GM12878 (cell line): ENCODE measurements around the gene BEAN1. TPM values are rescaled to one million over a fixed set of nuclear protein-coding genes. Genes with fewer than 3 reads are reported as not detected.

Source experiments
- ATAC-seq: fragments of 200-7000 bp; cut with Tn5 transposase; 3 replicates; pipeline ENCODE4 v1.9.1; 2020; ENCODE audit warnings: mild to moderate bottlenecking, moderate library complexity
- BruUV-seq: library from RNA; stranded (reverse); fragments of 400-500 nt; replicated peaks from 2 replicates; lab custom pipeline; 2021; lab: Mats Ljungman, UMichigan
- CTCF ChIA-PET: fragments of 300-600 bp; sonication (Branson Sonifier 250); formaldehyde crosslinking; extraction: SDS; loops from one replicate; lab custom pipeline; 2021; ENCODE audit warnings: inconsistent platforms; lab: Yijun Ruan, JAX
- POLR2A ChIA-PET: fragments of 350-600 bp; formaldehyde crosslinking; extraction: SDS; loops from one replicate; lab custom pipeline; 2021; ENCODE audit warnings: inconsistent platforms; lab: Charles Lee
- RAD21 ChIA-PET: fragments of 300-600 bp; sonication (Branson Sonifier 250); formaldehyde crosslinking; loops from one replicate; lab custom pipeline; 2023; ENCODE audit warnings: antibody characterized with exemption; ENCODE audit not compliant: unreplicated experiment; lab: Charles Lee
- SMC1A ChIA-PET: fragments of 300-600 bp; sonication (Branson Sonifier 250); formaldehyde crosslinking; loops from one replicate; lab custom pipeline; 2023; ENCODE audit not compliant: unreplicated experiment, uncharacterized antibody; lab: Charles Lee
- DNase-seq: peaks from one replicate; pipeline ENCODE4 v3.0.0-alpha.2; 2011; ENCODE audit warnings: low read depth, low spot score
- FAIRE-seq: peaks from 3 replicates; lab custom pipeline; 2011; peaks lifted over from hg19 to GRCh38; lab: Jason Lieb, UNC
- H2AFZ ChIP-seq: 2 replicates; pipeline ENCODE4 v1.6.0; 2011; ENCODE audit warnings: low read depth, low read length, control low read depth; ENCODE audit not compliant: control insufficient read depth
- H3K27ac ChIP-seq: 2 replicates; pipeline ENCODE4 v1.5.1; 2011; ENCODE audit warnings: control low read depth; ENCODE audit not compliant: control insufficient read depth, insufficient read depth
- H3K27me3 ChIP-seq, 2 experiments: replicated peaks in 1 of 2; 2 replicates each; pipeline versions ENCODE4 v1.6.0 to v1.6.1; 2011; ENCODE audit warnings: low read length in 1 of 2; ENCODE audit not compliant: control insufficient read depth in 2 of 2, insufficient read depth in 2 of 2
- H3K36me3 ChIP-seq, 2 experiments: 2 replicates each; pipeline ENCODE4 v1.5.1; 2011; ENCODE audit warnings: low read length in 1 of 2; ENCODE audit not compliant: control insufficient read depth in 2 of 2, insufficient read depth in 2 of 2
- H3K4me1 ChIP-seq: 2 replicates; pipeline ENCODE4 v1.6.1; 2011; ENCODE audit warnings: mild to moderate bottlenecking, low read length, moderate library complexity, mixed read lengths; ENCODE audit not compliant: control insufficient read depth, insufficient read depth
- H3K4me2 ChIP-seq: 2 replicates; pipeline ENCODE4 v1.6.0; 2011; ENCODE audit warnings: control low read depth; ENCODE audit not compliant: control insufficient read depth, insufficient read depth
- H3K4me3 ChIP-seq: fragments of 200-600 bp; sonication (generic); 2 replicates; pipeline ENCODE4 v1.5.1; 2016
- H3K79me2 ChIP-seq: 2 replicates; pipeline ENCODE4 v1.6.0; 2011; ENCODE audit warnings: low read length; ENCODE audit not compliant: control insufficient read depth, insufficient read depth
- H3K9ac ChIP-seq: 2 replicates; pipeline ENCODE4 v1.8.0; 2011; ENCODE audit warnings: low read length, control low read depth, mixed read lengths; ENCODE audit not compliant: control insufficient read depth, insufficient read depth
- H3K9me3 ChIP-seq: replicated peaks from 3 replicates; pipeline ENCODE4 v1.5.1; 2011; ENCODE audit warnings: mild to moderate bottlenecking, low read length; ENCODE audit not compliant: control insufficient read depth, insufficient read depth
- H4K20me1 ChIP-seq: 2 replicates; pipeline ENCODE4 v1.6.0; 2011; ENCODE audit not compliant: control insufficient read depth, insufficient read depth
- E4F1 ChIP-seq: fragments of 450-650 bp; IDR thresholded peaks from 2 replicates; pipeline ENCODE4 v1.6.1; 2018; ENCODE audit warnings: borderline replicate concordance, mild to moderate bottlenecking; ENCODE audit not compliant: partially characterized antibody
- EP300 ChIP-seq, 2 experiments: fragments of 150-350 bp in 1 of 2; IDR thresholded peaks; 2 replicates each; pipeline ENCODE4 v1.6.1; 2011 to 2012; ENCODE audit warnings: low read depth in 2 of 2, low read length in 2 of 2, borderline replicate concordance in 1 of 2, improper control_type of control experiment in 1 of 2, inconsistent platforms in 1 of 2; ENCODE audit not compliant: control insufficient read depth in 1 of 2
- EZH2 ChIP-seq: IDR thresholded peaks from 2 replicates; pipeline ENCODE4 v1.6.1; 2012; ENCODE audit warnings: low read depth, mild to moderate bottlenecking, control low read depth, inconsistent platforms, low read length, borderline replicate concordance; ENCODE audit not compliant: control insufficient read depth
- GATAD2B ChIP-seq: fragments of 450-650 bp; conservative IDR thresholded peaks from 2 replicates; pipeline ENCODE4 v1.6.1; 2017; ENCODE audit warnings: low read depth, mild to moderate bottlenecking, moderate library complexity
- HCFC1 ChIP-seq: fragments of 150-350 bp; IDR thresholded peaks from 2 replicates; pipeline ENCODE4 v1.6.1; 2014; ENCODE audit warnings: low read length
- IKZF1 ChIP-seq: fragments of 450-650 bp; conservative IDR thresholded peaks from 2 replicates; pipeline ENCODE4 v1.6.1; 2017; ENCODE audit warnings: antibody characterized with exemption, mild to moderate bottlenecking
- IKZF2 ChIP-seq, 2 experiments: fragments of 450-650 bp; IDR thresholded peaks; 2 replicates each; pipeline ENCODE4 v1.6.1; 2017; ENCODE audit warnings: mild to moderate bottlenecking in 2 of 2, moderate library complexity in 2 of 2
- IRF4 ChIP-seq: IDR thresholded peaks from 2 replicates; pipeline ENCODE4 v1.6.1; 2011; ENCODE audit warnings: low read depth, low read length
- LARP7 ChIP-seq: fragments of 450-650 bp; IDR thresholded peaks from 2 replicates; pipeline ENCODE4 v1.6.1; 2017; ENCODE audit warnings: mild to moderate bottlenecking
- MEF2A ChIP-seq: IDR thresholded peaks from 2 replicates; pipeline ENCODE4 v1.6.1; 2011; ENCODE audit warnings: low read depth, mild to moderate bottlenecking, low read length, moderate library complexity; ENCODE audit not compliant: insufficient read depth
- RB1 ChIP-seq: fragments of 450-650 bp; formaldehyde crosslinking; IDR thresholded peaks from 2 replicates; pipeline ENCODE4 v1.6.1; 2017; ENCODE audit warnings: mild to moderate bottlenecking, borderline replicate concordance
- RBBP5 ChIP-seq: fragments of 200-600 bp; sonication (generic); conservative IDR thresholded peaks from 2 replicates; pipeline ENCODE4 v1.6.1; 2016
- TCF7 ChIP-seq: IDR thresholded peaks from 2 replicates; pipeline ENCODE4 v1.6.1; 2014; ENCODE audit warnings: antibody characterized with exemption, borderline replicate concordance
- USF1 ChIP-seq: IDR thresholded peaks from 2 replicates; pipeline ENCODE4 v1.6.1; 2011; ENCODE audit warnings: borderline replicate concordance, low read depth, mild to moderate bottlenecking, moderate library complexity, mixed read lengths, low read length; ENCODE audit not compliant: insufficient read depth; ENCODE audit errors: extremely low read length
- ZBED1 ChIP-seq: IDR thresholded peaks from 2 replicates; pipeline ENCODE4 v1.6.1; 2016; ENCODE audit warnings: borderline replicate concordance
- whole genome bisulfite sequencing: methylation state at CpG from one replicate; pipeline ENCODE4 v1.1.6; 2016; ENCODE audit warnings: low lambda C conversion rate; ENCODE audit not compliant: insufficient replicate concordance, insufficient coverage; ENCODE audit errors: missing lambda C conversion rate; 5-methylcytosine and 5-hydroxymethylcytosine counted together
- in situ Hi-C: fragments of 300-500 bp; cut with MboI; formaldehyde crosslinking; loops from 9 replicates; pipeline ENCODE4 v1.14.3; 2018; ENCODE audit warnings: mixed read lengths
- intact Hi-C: fragments of 100-400 bp; cut with micrococcal nuclease; formaldehyde crosslinking; loops from one replicate; pipeline ENCODE4 v1.14.2; 2022; ENCODE audit not compliant: unreplicated experiment
- polyA plus RNA-seq, 11 experiments: library from polyadenylated mRNA; depleted of rRNA in 4 of 11; unstranded in 6 of 11; stranded (reverse) in 5 of 11; fragments of >200 nt; fragmentation: Nextera tagmentation in 4 of 11; fragmentation: Illumina TruSeq in 1 of 11; extraction: Ambion mirVana in 4 of 11; extraction: Trizol in 1 of 11; gene quantifications; 1 replicate in 1 of 11; 2 replicates in 10 of 11; pipeline versions ENCODE4 v1.2.1 to v1.2.3, GENCODE V29; 2011 to 2016; ENCODE audit warnings: inconsistent platforms in 2 of 11, missing spikeins in 2 of 11, low read depth in 1 of 11
- total RNA-seq, 4 experiments: library from RNA; depleted of rRNA in 3 of 4; stranded (reverse); fragments of >200 nt in 3 of 4; fragmentation: Illumina TruSeq in 1 of 4; extraction: Trizol in 1 of 4; gene quantifications; 2 replicates each; pipeline versions ENCODE4 v1.2.1 to v1.2.3, GENCODE V29; 2013 to 2021

The BEAN1 gene
- total and polyA plus RNA-seq, 10 of the 15 experiments (the other 5 are each of a cell fraction or from before 2014, with no cell fraction given), result not detected

GRCh38 chr16:66432429-66432828 is 5.3 kb downstream of the BEAN1 start:
- no peaks in the 10 kb centered on the region for H3K36me3 ChIP-seq
- POLR2A ChIA-PET, result no interaction called here
- CTCF ChIA-PET, result no interaction called here

GRCh38 chr16:66434619-66435430 is 7.7 kb downstream of the BEAN1 start:
- ChIA-PET POLR2A (no interaction called here), SMC1A (no interaction called here), RAD21 (no interaction called here), CTCF (interaction anchor here (1.1 kb wide), 1 partner anchor 8 kb away, joined by 3 read pairs; no protein-coding TSS in a partner anchor)
- H3K4me1 ChIP-seq, result no peaks in the 10 kb centered on the region
- peaks cover 3 to 6% of the 10 kb centered on the region in 2 experiments for H3K27me3 ChIP-seq
- no peaks in the 10 kb centered on the region for H3K36me3 ChIP-seq
- H3K4me2 ChIP-seq, result no peak overlapping the region
- in situ Hi-C loops, result no loop called here
- H2AFZ ChIP-seq, result no peak overlapping the region
- ATAC-seq (no peak), FAIRE-seq (no peak), DNase-seq (no peak)
- H4K20me1 ChIP-seq, result no peaks in the 10 kb centered on the region
- H3K4me3 ChIP-seq, result no peak overlapping the region
- no peak overlapping the region for H3K27ac ChIP-seq
- intact Hi-C loops, result no loop called here
- no TSS peak for BruUV-seq
- WGBS, result 34% methylated on average over 9 of the region's 9 CpGs
- H3K79me2 ChIP-seq, result no peaks in the 10 kb centered on the region
- H3K9ac ChIP-seq, result no peak overlapping the region
- no peaks in the 10 kb centered on the region for H3K9me3 ChIP-seq
- TF ChIP-seq RB1 (no peak), EZH2 (no peak), IKZF2 (IDR thresholded peaks at IDR 0.05) (no peak), USF1 (no peak), ZBED1 (no peak), IKZF1 (no peak), HCFC1 (no peak), E4F1 (no peak)

More at GRCh38 chr16:66432429-66432828, 5.3 kb downstream of the BEAN1 start:
- SMC1A ChIA-PET, result no interaction called here
- no peaks in the 10 kb centered on the region for H4K20me1 ChIP-seq
- RAD21 ChIA-PET, result no interaction called here
- FAIRE-seq, result no peak
- in situ Hi-C loops, result no loop called here
- peaks cover 19 to 27% of the 10 kb centered on the region in 2 experiments for H3K27me3 ChIP-seq
- no peak overlapping the region for H3K4me3 ChIP-seq
- intact Hi-C loops, result no loop called here
- no peak for TF ChIP-seq LARP7
- no peak for TF ChIP-seq RB1
- TF ChIP-seq GATAD2B, result no peak
- no peak for TF ChIP-seq IRF4
- no peak for TF ChIP-seq TCF7
- TF ChIP-seq MEF2A, result no peak
- TF ChIP-seq EP300 (IDR thresholded peaks at IDR 0.05; ENCODE audit: borderline replicate concordance in 1 of 2, control insufficient read depth in 1 of 2, low read depth in 2 of 2, low read length in 2 of 2), result no peak
- TF ChIP-seq RBBP5, result no peak
- ATAC-seq, result no peak
- DNase-seq, result no peak
- no peak overlapping the region for H3K9ac ChIP-seq
- H2AFZ ChIP-seq, result no peak overlapping the region
- WGBS, result 45% methylated on average over 5 of the region's 5 CpGs
- H3K4me1 ChIP-seq, result no peaks in the 10 kb centered on the region
- no peaks in the 10 kb centered on the region for H3K9me3 ChIP-seq
- H3K79me2 ChIP-seq, result no peaks in the 10 kb centered on the region
- no peak overlapping the region for H3K27ac ChIP-seq
- BruUV-seq, result no TSS peak
- no peak overlapping the region for H3K4me2 ChIP-seq
